Progenitor cell of endocrine pancreas (in vitro differentiated cells): Measurements from ENCODE around the gene KLHDC3. TPM values are rescaled to one million over a fixed set of nuclear protein-coding genes. Genes with fewer than 3 reads are reported as not detected.

Experiments
- DNase-seq: peaks from one replicate; pipeline ENCODE4 v3.0.0; 2021; ENCODE audit warnings: low spot score; ENCODE audit not compliant: unreplicated experiment
- H3K27ac Mint-ChIP-seq: 2 replicates; pipeline ENCODE4 v1.8.0; 2021; ENCODE audit warnings: mild to moderate bottlenecking, moderate library complexity, mixed read lengths
- H3K27me3 Mint-ChIP-seq: 2 replicates; pipeline ENCODE4 v1.8.0; 2021; ENCODE audit warnings: mixed read lengths
- H3K36me3 Mint-ChIP-seq: 2 replicates; pipeline ENCODE4 v1.8.0; 2022; ENCODE audit warnings: mixed read lengths; ENCODE audit not compliant: insufficient read depth
- H3K4me1 Mint-ChIP-seq: 2 replicates; pipeline ENCODE4 v1.8.0; 2021; ENCODE audit warnings: low read depth, mixed read lengths
- H3K4me3 Mint-ChIP-seq: 2 replicates; pipeline ENCODE4 v1.8.0; 2021; ENCODE audit warnings: low read depth, mild to moderate bottlenecking, moderate library complexity, mixed read lengths
- H3K9me3 Mint-ChIP-seq: 2 replicates; pipeline ENCODE4 v1.8.0; 2021; ENCODE audit warnings: low read depth, mixed read lengths
- CTCF ChIP-seq: fragments of 200-600 bp; sonication (generic); IDR thresholded peaks from one replicate; pipeline ENCODE4 v1.5.0; 2021; ENCODE audit warnings: antibody characterized with exemption, mild to moderate bottlenecking; ENCODE audit not compliant: unreplicated experiment
- total RNA-seq: library from RNA; stranded (reverse); gene quantifications from 2 replicates; pipeline ENCODE4 v1.2.1, GENCODE V29; 2021

Gene KLHDC3
- total RNA-seq, 1 donor from 2014 or later: 91.1 TPM

DNA sequence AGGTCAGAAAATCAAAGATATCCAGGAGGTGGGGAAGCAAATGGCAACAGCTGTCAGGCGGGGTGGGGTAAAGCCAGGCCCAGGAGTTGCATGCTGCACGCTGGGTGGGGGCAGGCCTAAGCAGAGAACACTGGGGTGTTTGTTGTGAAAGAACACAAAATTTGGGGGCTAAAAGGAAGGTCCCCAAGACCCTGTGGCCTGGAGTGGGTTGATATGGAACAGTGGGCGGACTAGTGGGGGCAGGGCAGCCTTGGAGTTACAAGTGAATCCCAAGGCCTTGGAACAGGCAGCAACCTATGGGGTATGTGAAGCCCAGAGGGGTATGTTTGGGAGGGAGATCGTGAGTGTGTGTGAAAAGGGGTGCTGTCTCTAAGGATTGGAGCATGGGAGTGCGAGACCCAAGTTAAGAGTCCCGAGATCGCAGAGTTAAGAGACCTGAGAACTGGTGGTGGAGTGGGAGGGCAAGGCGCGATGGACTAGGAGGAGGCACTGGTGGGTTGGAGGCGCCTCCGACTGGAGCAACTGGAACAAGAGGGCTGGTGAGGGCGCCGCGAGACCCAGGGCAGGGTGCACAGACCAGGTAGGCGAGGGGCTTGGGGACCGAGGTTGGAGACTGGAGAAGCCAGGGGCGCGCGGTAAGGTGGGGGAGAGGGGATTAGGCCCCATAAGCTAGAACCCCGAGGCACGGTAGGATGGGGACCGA lies 38.9 kb downstream of the KLHDC3 start:
- H3K4me1 Mint-ChIP-seq: peaks cover 23% of the 10 kb centered on the region
- H3K4me3 Mint-ChIP-seq: peak overlapping the region; percentile 95
- H3K27me3 Mint-ChIP-seq: no peaks in the 10 kb centered on the region
- no peak for TF ChIP-seq CTCF
- peak overlapping the region; percentile 92 for H3K27ac Mint-ChIP-seq
- peaks cover 13% of the 10 kb centered on the region for H3K36me3 Mint-ChIP-seq
- DNase-seq: no peak
- H3K9me3 Mint-ChIP-seq: no peaks in the 10 kb centered on the region

DNA sequence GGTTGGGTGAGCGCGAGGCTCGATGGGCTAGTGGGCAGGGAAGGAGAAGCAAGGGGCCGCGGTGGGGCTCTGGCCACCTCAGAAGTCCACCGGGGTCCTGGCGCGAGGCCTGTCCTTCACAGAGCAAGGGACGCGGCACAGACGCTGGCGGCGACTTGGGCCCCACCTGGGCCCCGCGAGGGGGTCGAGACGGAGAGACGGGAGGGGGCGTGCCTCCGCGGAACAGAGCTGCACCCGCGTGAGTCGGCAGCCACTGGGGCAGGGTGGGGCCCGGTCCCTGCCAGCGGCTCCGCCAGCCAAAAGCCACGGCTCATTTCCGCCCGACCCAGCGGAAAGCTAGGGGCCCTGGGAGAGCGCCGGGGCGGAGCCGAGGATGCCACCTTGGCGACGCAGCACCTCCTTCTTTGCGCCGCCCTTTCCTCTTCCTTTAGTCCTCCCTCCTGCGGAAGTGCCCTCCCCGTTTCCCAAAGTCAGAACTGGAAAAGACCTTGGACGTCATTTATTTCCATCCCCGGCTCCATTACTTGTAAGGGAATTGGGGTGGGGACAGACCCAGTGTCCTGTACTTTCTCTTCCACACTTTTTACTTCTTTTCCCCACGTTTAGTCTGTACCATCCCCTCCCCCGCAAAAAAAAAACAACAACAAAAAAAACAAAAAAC lies 39.6 kb downstream of the KLHDC3 start, which contains the start of gene CUL7:
TSS of gene CUL7 (minus strand) at position 307 of the 661 bp plus-strand sequence. CDS start 1,063 bp downstream, outside the sequence.
- no peaks in the 10 kb centered on the region for H3K27me3 Mint-ChIP-seq
- no peak for TF ChIP-seq CTCF
- DNase-seq: peak; percentile 74
- H3K9me3 Mint-ChIP-seq: no peaks in the 10 kb centered on the region
- H3K36me3 Mint-ChIP-seq: peaks cover 13% of the 10 kb centered on the region
- peak within 1 kb of the TSS; percentile 92 for H3K27ac Mint-ChIP-seq
- peaks cover 28% of the 10 kb centered on the region for H3K4me1 Mint-ChIP-seq
- H3K4me3 Mint-ChIP-seq: peak within 1 kb of the TSS; percentile 95

- Mint-ChIP-seq H3K9me3 (no peaks in the 10 kb centered on the region), H3K36me3 (peaks cover 13% of the 10 kb centered on the region), H3K4me3 (peak overlapping the region; percentile 95), H3K4me1 (peaks cover 30% of the 10 kb centered on the region), H3K27ac (peak overlapping the region; percentile 88), H3K27me3 (no peaks in the 10 kb centered on the region)
- no peak for TF ChIP-seq CTCF
- no peak for DNase-seq
Observed at GRCh38 chr6:43054206-43054943, 40.3 kb downstream of the KLHDC3 start.

DNA sequence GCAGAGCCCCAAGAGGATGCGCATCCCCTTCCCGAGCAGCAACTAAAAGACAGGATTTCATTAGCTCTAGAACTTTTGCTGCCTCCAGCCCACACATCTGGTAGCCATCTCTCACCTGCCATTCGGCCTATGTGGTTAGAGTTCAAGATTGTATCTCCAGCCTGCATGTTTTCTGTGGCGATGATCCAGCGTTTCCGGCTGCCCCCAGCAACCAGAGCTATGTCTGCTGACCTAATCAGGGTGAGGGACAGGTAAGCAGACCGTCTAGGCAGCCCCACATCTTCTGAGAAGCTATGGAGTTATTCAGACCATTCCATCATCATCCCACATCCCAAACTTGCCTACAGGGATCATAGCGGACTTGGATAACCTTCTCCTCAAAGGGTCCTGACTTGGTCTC lies 41.9 kb downstream of the KLHDC3 start:
- Mint-ChIP-seq H3K36me3 (peaks cover 6% of the 10 kb centered on the region), H3K9me3 (no peaks in the 10 kb centered on the region), H3K4me3 (no peak overlapping the region), H3K4me1 (peaks cover 40% of the 10 kb centered on the region), H3K27me3 (no peaks in the 10 kb centered on the region), H3K27ac (no peak overlapping the region)
- TF ChIP-seq CTCF: no peak
- no peak for DNase-seq

- no peak for TF ChIP-seq CTCF
- Mint-ChIP-seq H3K27ac (peak overlapping the region; percentile 99), H3K9me3 (no peaks in the 10 kb centered on the region), H3K4me1 (peaks cover 27% of the 10 kb centered on the region), H3K27me3 (no peaks in the 10 kb centered on the region), H3K36me3 (peaks cover 2% of the 10 kb centered on the region), H3K4me3 (peak overlapping the region; percentile 98)
- DNase-seq: no peak
Observed at GRCh38 chr6:43058531-43058930, 44.5 kb downstream of the KLHDC3 start.
